GM13976 (cell line): Measurements from ENCODE around the gene OR1J4.

Experiments used
- DNase-seq: peaks from one replicate; pipeline ENCODE4 v3.0.0; 2012; ENCODE audit warnings: low spot score
- in situ Hi-C: fragments of 300-500 bp; cut with MboI; formaldehyde crosslinking; loops from one replicate; pipeline ENCODE4 v1.12.0; 2022; ENCODE audit warnings: low sequenced_read_pairs, mixed read lengths, inconsistent platforms; ENCODE audit not compliant: unreplicated experiment
- TF ChIP-seq, protein P1 (sequence below): IDR thresholded peaks from 2 replicates; pipeline ENCODE4 v1.5.1; 2012; ENCODE audit warnings: borderline replicate concordance, mild to moderate bottlenecking; ENCODE audit not compliant: insufficient read depth; ENCODE audit errors: extremely low read depth, missing control alignments, control extremely low read depth

OR1J4 gene, protein sequence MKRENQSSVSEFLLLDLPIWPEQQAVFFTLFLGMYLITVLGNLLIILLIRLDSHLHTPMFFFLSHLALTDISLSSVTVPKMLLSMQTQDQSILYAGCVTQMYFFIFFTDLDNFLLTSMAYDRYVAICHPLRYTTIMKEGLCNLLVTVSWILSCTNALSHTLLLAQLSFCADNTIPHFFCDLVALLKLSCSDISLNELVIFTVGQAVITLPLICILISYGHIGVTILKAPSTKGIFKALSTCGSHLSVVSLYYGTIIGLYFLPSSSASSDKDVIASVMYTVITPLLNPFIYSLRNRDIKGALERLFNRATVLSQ

DNA sequence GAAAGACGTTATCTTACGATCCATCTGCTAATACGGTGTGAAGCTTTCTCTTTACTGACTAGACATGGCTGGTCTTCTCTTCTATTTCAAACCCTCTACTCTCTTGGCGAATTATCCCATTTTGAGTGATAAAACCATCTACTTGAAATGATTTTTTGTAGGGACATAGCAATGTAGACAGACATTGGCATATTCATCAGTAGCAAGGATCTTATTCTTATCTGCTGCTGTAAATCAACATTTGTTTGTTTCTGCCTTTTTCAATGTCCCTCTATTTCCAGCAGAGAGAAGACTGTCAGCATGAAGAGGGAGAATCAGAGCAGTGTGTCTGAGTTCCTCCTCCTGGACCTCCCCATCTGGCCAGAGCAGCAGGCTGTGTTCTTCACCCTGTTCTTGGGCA is at the start of gene OR1J4:
OR1J4 (plus strand) TSS at position 301 of the 400 bp plus-strand sequence; CDS start at position 301, 0 bp downstream.
- DNase-seq: no peak
- TF ChIP-seq, protein P1, sequence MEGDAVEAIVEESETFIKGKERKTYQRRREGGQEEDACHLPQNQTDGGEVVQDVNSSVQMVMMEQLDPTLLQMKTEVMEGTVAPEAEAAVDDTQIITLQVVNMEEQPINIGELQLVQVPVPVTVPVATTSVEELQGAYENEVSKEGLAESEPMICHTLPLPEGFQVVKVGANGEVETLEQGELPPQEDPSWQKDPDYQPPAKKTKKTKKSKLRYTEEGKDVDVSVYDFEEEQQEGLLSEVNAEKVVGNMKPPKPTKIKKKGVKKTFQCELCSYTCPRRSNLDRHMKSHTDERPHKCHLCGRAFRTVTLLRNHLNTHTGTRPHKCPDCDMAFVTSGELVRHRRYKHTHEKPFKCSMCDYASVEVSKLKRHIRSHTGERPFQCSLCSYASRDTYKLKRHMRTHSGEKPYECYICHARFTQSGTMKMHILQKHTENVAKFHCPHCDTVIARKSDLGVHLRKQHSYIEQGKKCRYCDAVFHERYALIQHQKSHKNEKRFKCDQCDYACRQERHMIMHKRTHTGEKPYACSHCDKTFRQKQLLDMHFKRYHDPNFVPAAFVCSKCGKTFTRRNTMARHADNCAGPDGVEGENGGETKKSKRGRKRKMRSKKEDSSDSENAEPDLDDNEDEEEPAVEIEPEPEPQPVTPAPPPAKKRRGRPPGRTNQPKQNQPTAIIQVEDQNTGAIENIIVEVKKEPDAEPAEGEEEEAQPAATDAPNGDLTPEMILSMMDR: no peak
- in situ Hi-C loops: no loop called here

DNA sequence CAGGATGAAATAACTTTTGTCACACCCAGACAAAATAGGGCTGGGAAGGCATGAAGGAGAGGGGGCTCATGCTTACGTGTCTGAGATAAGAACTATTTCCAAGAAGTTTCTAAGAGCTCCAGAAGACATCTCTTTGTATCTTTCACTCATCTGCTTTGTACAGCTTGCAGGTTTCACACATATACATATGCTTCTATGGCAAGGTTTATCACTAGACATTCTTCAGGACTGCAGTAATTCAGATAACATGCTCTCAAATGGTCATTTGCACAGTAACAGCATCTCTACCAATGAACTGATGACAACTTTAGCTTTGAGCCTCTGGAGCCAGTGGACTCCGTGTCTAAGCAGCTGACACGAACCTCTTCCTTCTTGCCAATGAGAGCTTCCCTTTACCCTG is 44.4 kb upstream of the OR1J4 start:
- DNase-seq: no peak
- TF ChIP-seq, protein P1: no peak
- in situ Hi-C loops: loop anchor here (25.0 kb wide), 3 partner anchors 362 to 888 kb away; partner anchors contain the start of gene CRB2

DNA sequence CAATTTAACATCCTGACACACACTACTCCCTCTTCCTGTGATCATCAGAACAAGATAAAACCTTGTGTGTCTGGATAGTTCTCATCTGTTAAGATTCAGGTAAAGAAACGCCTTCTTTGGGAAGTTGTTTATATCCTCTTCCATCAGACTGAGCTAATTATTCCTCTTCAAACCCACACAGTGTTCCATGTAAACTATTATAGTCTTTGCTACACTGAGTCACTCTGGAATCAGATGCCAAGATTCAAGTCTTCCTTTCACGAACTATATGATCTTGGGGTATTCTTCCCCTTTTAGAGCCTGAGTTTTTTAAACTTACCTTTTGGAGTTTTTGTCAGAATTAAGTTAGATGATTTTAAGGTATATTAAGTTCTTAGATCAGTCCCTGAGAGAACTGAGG is 43.2 kb upstream of the OR1J4 start:
- in situ Hi-C loops: no loop called here
- DNase-seq: no peak
- TF ChIP-seq, protein P1: no peak

DNA sequence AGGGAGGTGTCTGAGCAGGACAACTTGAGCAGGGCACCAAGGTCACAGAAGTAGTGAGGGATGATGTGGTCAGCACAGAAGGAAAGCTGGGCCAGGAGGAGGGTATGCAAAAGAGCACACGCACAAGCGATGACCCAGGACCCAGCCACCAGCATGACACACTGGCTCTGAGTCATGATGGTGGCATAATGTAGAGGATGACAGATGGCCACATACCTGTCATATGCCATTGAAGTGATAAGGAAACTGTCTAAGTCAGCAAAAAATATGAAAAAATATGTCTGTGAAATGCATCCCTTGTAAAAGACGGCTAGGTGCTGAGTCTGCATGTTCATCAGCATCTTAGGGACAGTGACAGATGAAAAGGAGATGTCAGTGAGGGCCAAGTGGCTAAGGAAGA is 41.6 kb upstream of the OR1J4 start:
- no peak for DNase-seq
- TF ChIP-seq, protein P1: no peak
- in situ Hi-C loops: no loop called here

DNA sequence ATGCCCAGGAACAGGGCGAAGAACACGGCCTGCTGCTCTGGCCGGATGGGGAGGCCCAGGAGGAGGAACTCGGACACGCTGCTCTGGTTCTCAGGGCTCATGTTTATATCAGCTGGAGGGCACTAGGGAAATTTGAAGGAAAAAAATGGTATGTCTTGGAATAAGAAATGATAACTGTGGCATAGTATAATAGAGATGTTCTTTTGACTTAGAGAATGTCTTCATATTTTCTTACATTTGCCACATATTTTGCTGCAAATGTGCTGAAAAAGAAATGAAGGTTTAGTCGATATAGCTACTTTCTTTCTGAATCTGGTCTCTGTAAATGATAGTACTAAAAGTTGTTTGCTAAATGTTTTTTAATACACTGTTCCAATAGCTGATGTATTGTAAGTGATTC is 41.1 kb upstream of the OR1J4 start, which contains the start of gene OR1J1:
OR1J1 (minus strand) TSS at position 101 of the 400 bp plus-strand sequence; CDS start at position 101, 0 bp downstream.
- in situ Hi-C loops: no loop called here
- TF ChIP-seq, protein P1: no peak

DNA sequence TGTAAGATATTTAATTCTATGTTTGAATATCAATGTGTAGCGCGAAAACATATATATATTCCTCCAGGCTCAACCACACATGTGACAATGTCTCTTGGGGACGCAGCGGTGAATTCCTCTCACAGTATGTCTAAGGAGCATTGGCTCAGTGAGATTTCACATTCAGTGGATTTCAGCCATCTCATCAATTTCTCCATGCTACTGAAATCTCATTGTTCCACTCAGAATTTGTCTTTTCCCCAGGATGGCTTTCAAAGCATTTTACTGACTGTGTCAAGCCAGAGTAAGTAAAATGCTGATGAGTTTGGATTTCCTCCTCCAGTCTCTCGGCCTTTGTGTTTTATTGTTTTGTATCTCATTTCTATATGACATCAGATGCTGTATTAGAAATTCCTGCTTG is 39.9 kb upstream of the OR1J4 start:
- TF ChIP-seq, protein P1: no peak
- in situ Hi-C loops: no loop called here
- no peak for DNase-seq

More for the DNA sequence above, 41.1 kb upstream of the OR1J4 start, which contains the start of gene OR1J1:
- no peak for DNase-seq

DNA sequence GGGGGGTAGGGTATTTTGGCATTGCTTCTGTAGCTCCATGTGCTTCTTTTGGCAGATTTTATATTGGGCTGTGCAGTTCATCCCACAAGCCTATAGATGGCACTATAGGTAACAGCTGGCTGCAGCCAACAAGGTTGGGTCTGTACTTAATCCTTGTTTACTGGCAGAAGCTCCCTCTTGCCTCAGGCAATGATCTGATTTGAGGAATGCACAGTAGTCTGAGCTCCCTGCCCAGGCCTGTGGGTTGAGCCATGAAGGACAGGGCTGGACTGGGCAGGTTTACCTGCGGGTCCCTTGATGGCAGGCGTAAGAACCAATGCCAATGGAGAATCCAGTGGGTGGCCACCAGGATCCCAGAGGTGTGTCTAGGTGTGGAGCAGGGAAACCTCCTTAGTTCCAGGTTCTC is 20.1 kb upstream of the OR1J4 start:
- DNase-seq: peak; percentile 37
- in situ Hi-C loops: no loop called here

More for the DNA sequence above, 20.1 kb upstream of the OR1J4 start:
- TF ChIP-seq, protein P1: peak; percentile 66
